NAMALWA (cell line): ENCODE data around the gene COA5.
A peak's percentile ranks its signal among the peaks of the same experiment; 100 is the strongest.

Experiments
- DNase-seq: peaks from one replicate; pipeline ENCODE4 v3.0.0-alpha.2; 2015; ENCODE audit warnings: low spot score

The COA5 gene

GRCh38 chr2:98571796-98572195 lies 36.5 kb downstream of the COA5 start:
- DNase-seq, result no peak

GRCh38 chr2:98571121-98571701 lies 37.1 kb downstream of the COA5 start:
- DNase-seq, result no peak

GRCh38 chr2:98570356-98570755 lies 38.0 kb downstream of the COA5 start:
- DNase-seq, result no peak

GRCh38 chr2:98569915-98570314 lies 38.4 kb downstream of the COA5 start:
- no peak for DNase-seq

- peak; percentile 59 for DNase-seq
Observed at GRCh38 chr2:98569197-98569793, 39.0 kb downstream of the COA5 start.

- DNase-seq, result no peak
Observed at GRCh38 chr2:98568161-98568956, 40.0 kb downstream of the COA5 start.

GRCh38 chr2:98565941-98566340 lies 42.4 kb downstream of the COA5 start:
- no peak for DNase-seq

GRCh38 chr2:98565286-98565860 lies 42.9 kb downstream of the COA5 start:
- no peak for DNase-seq

GRCh38 chr2:98564541-98565132 lies 43.7 kb downstream of the COA5 start:
- no peak for DNase-seq

GRCh38 chr2:98563394-98563793 lies 44.9 kb downstream of the COA5 start:
- DNase-seq, result no peak

- DNase-seq, result no peak
Observed at GRCh38 chr2:98561902-98562695, 46.2 kb downstream of the COA5 start.

- DNase-seq, result no peak
Observed at GRCh38 chr2:98561018-98561417, 47.3 kb downstream of the COA5 start.

GRCh38 chr2:98560256-98560771 lies 48.0 kb downstream of the COA5 start:
- no peak for DNase-seq

GRCh38 chr2:98559581-98559980 lies 48.7 kb downstream of the COA5 start:
- DNase-seq, result no peak

GRCh38 chr2:98558852-98559530 lies 49.3 kb downstream of the COA5 start:
- DNase-seq, result no peak

GRCh38 chr2:98556344-98557033 lies 51.8 kb downstream of the COA5 start:
- DNase-seq, result peak; percentile 76

GRCh38 chr2:98555696-98556095 lies 52.6 kb downstream of the COA5 start:
- no peak for DNase-seq

- DNase-seq, result no peak
Observed at GRCh38 chr2:98554116-98554861, 54.0 kb downstream of the COA5 start.

- DNase-seq, result no peak
Observed at GRCh38 chr2:98552499-98553179, 55.7 kb downstream of the COA5 start.
